GM19035 (cell line): ENCODE data around the gene EHD4.

Source experiments
- ATAC-seq: cut with Tn5 transposase; IDR thresholded peaks from one replicate; pipeline ENCODE4 v1.9.1; 2021; ENCODE audit not compliant: unreplicated experiment

Gene EHD4

DNA sequence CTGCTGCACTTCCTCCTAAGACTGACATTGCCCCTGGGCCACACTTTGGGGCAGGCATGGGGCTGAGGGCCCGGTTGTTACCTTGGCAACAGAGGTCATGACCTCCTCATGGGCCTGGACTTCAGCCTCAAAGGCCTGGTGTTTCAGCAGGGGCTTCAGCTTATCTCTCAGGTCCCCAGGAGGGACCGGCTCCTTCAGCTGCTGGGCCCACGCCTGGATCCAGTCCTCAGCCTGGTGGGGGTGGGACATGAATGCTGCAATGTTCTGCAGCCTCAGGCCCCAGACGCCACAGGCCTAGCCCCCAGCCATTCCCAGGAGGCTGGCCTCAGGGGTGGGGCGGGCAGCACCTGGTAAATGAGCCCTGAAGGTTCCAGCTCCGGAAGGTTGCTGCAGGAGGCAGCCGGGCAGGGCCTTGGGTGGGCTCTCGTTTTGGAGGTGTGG, 106.1 kb downstream of the EHD4 start:
- ATAC-seq, result no peak

GRCh38 chr15:41865490-41866055, 106.8 kb downstream of the EHD4 start:
- ATAC-seq, result no peak

DNA sequence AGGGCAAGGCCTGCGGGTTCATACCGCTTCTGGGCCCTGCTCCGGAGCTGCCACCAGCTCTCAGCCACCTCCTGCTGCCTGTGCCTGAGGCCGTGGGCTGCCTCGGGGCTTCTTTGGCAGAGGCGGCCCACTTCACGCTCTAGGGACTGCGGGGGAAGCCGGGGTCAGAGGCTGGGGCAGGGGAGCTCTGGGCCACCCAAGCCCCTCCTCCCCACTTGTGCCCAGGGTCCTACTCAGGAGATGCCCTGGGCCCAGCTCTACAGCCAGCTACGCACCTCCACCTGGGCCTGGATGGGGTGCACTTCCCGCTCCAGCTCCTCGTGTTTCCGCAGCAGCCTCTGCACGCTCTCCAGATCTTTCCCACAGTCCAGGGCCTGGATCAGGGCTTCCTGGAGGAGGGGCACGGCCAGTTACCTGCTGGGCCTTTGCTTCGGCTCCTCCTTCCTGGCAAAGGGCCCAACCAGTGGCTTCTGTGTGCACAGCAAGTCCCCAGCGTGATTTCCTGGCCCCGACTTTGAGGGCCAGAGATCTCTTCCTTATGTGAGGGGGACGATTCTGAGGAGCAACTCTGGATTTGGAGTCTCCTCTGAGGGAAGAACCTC, 109.7 kb downstream of the EHD4 start:
- no peak for ATAC-seq

DNA sequence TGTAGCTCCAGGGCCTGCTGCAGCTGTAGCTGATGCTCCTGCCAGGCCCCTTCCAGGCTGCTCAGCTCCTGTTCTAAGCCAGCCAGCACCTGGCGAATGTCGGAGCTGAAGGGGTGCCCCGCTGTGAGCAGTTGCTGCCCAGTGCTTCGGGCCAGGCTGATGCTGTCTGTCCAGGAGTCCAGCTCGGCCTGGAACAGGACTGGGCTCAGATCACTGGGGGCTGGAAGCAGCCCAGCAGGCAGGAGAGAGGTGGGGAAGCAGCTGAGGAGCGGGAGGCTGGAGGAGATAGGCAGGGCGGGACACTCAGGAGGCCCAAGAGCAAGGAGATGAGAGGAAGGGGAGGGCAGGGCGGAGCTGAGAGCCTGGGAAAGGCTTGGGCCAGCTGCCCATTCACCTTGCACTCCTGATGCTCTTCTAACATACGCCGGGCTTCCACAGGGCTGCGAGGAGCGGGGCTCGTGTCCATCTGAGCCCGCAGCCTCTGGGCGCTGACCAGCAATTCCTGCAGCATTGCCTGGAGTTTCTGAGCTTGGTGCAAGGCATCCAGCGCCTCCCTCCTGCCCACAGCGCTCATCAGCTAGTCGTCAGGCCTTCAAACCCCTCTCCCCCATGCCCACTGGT, 110.5 kb downstream of the EHD4 start:
- no peak for ATAC-seq

DNA sequence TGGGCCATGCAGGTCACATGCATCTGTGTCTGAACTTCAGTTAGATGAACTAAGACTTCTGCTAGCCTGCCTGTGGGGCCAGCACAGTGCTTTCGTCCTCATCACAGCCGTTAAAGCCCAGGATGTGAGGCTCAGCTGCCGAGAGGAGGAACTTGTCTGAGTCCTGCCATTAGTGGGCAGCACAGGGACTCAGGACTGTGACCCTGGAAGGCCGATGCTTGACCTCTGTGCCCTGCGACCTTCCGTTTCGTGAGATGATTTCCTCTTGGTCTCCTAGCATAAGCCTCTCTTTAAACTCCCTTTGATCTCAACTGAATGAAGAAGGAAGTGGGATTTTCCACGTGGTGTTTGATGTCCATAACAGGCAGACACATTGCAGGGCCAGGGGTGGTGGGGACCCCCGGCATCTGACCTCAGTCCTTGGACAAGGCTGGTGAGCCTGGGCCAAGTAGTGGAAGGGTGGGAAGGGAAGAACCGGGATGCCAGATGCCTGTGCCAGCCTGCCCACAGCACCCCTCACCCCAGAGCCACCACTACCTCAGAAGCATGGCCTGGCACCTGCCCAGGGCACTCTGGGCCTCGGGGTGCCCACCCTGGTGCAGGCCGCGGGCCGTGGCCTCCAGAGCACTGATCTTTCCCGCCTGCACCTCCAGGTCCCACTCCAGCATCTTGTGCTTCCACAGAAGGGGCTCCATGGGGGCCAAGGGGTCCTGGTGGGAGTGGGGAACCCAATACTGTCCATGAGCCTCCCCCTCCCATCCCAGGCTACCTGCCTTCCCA, 112.1 kb downstream of the EHD4 start:
- ATAC-seq, result no peak

DNA sequence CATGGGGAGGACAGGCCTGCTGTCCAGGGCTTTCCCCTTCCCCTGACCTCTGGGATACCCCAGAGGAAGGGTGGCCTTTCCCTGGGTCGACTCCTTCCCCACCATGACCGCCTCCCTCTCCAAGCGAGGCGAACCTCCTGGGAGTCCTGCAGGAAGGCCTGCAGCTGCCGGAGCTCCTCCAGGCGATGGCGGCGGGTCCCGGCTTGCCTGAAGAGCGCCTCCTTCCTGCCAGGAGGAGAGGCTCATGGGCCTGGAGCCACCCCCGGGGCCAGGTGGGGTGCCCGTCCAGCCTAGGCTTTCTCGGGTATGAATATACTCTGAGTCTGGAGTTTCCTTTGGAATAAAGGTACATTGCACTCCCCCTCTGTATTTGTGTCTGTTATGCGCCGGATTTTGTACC, 113.6 kb downstream of the EHD4 start:
- no peak for ATAC-seq

DNA sequence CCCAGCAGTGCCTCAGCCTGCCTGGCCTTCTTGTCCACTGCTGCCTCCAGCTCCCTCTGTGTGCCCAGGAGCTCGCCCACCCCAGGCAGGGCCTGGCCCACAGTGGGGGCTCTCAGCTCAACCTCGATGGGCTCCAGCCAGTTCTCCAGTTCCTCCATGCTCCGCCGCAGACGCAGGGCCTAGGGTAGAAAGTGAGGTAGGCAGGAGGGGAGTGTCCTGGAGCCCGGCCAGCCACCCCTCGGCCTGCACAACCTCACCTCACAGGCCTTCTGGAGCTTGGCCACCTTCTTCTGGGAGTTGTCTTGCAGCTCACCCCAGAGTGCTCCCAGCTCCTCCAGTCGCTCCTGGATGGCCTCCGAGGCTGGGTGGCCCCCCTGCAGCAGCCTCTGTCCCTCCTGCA, 115.0 kb downstream of the EHD4 start:
- ATAC-seq, result no peak

- no peak for ATAC-seq
Measured at GRCh38 chr15:41856716-41857115, 115.6 kb downstream of the EHD4 start.

DNA sequence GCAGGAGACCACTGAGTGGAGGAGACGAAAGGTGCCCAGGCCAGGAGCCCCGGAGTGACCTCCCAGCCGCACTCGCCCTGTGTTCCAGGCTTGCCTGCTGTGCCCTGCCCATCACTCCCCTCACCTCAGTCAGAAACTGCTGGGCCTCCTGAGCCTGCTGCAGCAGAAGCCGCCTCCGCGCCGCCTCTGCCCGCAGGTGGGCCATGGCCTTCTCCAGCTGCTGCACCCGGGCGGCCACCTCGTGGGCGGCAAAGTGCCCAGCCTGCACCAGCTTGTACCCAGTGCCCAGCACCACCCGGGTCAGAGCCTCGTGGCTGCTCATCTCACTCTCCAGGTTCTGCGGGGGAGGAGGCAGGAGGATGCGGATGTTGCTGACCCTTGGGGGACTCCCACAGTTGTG, 116.1 kb downstream of the EHD4 start:
- no peak for ATAC-seq

DNA sequence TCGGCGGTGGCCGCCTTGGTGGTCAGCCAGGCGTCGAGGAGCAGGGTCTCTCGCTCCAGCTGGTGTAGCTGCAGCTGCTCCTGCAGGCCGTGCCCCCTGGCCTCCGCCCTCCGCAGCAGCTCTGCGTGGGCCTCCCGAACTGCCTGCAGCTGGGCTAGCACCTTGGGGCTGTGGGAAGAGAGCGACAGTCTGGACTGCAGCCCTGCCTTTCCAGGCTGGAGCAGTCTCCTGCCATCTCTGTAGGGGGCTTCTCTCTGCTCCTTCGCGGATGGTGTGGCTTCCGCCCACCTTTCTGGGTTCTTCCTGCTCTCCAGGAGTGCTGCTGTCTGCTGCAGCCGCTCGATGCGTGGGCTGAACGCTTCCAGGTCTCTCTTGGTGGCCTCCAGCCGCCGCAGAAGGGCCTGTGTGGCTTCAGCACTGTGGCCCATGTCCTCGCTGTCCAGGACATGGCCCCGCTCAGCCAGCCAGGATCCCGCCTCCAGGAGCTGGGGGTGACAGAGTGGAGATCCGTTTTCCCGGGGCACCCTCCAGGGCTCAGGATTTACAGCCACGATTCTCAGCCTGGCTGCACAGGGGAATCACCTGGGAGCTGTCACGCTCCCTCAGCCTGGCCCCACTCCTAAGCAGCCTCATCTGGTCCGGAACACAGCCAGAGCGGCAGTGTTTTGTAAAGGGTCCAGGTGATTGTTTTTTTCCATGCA, 116.9 kb downstream of the EHD4 start:
- no peak for ATAC-seq

GRCh38 chr15:41854443-41854842, 117.9 kb downstream of the EHD4 start:
- no peak for ATAC-seq

- no peak for ATAC-seq
Measured at GRCh38 chr15:41853831-41854230, 118.5 kb downstream of the EHD4 start.

DNA sequence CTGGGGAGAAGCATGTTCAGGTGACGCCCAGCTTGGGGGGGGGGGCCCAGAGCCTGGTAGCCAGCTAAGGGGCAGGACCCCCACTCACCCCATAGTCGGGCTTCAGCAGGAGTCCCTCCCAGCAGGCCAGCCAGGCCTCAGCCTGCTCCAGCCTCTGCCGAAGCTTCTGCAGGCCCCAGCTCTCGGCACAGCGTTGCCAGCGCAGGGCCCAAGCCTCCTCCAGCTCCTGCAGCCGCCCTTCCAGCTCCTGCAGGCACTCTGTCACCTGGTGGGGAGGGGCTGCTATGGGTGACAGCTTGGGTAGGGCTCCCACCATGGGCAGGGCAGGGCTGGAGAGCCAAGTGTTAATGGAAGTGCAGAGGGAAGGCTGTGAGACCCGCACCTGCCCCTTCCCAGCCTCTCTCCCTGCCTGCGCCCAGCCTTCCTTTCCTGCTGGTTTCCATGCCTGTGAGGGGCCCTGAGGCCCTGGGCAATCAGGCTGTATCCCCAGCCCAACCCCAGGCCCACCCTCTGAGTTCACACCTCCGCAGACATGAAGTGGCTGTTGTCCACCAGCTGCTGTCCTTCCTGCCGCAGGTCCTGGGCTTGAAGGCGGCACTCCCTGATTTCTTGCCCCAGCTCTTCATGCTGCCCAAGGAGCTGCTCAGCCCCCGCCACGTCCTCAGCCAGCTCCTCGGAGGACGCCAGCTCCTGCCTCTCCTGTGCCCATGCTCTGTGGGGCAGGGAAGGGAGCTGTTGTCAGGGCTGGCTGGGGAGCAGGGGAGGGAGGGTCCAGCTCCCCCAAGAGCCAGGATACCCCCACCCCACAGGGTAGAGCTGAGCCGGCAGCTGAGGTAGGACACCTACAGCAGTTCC, 119.4 kb downstream of the EHD4 start:
- no peak for ATAC-seq

DNA sequence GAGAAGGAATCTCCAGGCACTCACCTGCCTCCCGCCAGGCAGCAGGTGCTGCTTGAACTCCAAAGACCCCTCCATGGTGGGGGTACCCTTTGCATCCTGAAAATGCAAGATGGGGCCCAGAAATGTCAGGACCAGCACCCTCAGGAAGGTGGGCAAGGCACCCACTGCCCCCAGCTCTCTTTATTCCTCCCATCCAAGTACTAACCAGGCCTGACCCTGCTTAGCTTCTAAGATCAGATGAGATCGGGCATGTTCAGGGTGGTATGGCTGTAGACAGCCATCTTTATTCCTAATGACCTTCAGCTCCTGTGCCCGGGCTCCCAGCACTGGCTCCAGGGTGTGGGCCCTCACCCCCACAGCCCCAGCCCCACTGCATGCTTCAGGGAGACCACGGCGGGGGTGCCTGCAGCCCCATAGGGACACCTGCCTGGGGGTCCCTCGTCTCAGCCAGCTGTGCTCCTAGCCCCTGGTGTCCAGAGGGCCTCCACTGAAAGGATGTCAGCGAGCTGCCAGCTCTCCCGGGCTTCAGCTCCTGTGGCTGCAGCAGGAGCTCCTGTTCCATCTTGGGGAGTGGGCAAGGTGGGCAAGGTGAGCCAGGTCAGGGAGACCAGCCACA, 120.5 kb downstream of the EHD4 start:
- no peak for ATAC-seq

DNA sequence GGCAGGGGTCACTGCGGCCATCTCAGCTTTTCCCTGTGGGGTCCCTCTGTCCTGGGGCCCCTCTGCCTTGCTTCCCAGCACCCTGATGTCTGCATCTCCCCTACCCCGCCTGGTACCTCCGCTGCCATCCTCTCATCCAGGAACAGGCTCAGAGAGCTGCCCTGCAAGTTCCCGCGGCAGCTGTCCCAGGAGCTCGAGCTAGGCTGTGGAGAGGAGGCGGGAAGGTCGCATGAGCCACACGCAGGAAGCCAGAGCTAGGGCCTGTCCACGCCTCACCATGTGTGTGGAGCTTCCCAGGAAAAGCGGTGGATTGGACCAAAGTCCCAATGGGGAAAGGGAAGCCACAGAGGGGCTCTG, 121.2 kb downstream of the EHD4 start:
- ATAC-seq, result no peak

DNA sequence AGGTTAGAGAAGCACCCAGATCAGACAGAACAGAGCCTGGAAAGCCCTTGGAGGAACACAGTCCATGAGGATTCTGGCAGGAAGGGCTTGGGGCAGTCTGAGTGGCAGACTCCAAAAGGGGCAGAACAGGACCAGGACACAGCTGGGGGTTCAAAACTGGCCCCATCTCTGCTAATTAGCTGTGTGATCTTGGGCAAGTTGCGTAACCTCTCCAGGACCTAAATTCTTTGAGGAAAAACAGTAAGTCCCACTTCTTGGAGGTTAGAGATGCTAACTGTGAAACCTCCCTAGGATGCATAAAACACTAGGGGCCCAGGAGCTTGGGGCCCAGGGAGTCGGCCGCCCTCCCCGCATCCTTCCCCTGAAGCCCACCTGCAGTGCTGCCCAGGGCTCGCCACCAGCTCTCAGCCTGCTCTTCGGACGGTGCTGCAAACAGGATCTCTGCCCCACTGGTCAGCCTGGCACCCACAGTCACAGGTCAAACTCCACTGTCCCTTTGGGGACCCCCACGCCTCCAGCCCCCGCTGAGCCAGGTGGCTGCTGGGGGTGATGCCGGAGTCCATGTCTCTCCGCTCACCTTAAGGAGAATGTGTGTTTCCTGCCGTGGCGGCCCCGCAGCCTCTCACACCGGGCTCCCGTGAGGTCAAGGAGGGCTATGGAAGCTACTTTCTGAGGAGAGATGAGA, 121.7 kb downstream of the EHD4 start:
- no peak for ATAC-seq

GRCh38 chr15:41849861-41850260, 122.5 kb downstream of the EHD4 start:
- ATAC-seq, result no peak

- ATAC-seq, result no peak
Measured at GRCh38 chr15:41849204-41849603, 123.2 kb downstream of the EHD4 start.

- ATAC-seq, result no peak
Measured at GRCh38 chr15:41848631-41849030, 123.7 kb downstream of the EHD4 start.

- ATAC-seq, result no peak
Measured at GRCh38 chr15:41847981-41848380, 124.4 kb downstream of the EHD4 start.
